Prostate gland (tissue), 2 donors: ENCODE measurements around the gene VPS8.

Experiments
- CTCF ChIP-seq, 4 experiments: fragments of 200-600 bp in 2 of 4; fragments of 450-650 bp in 2 of 4; sonication (generic) in 2 of 4; IDR thresholded peaks; 1 replicate in 3 of 4; 2 replicates in 1 of 4; pipeline ENCODE4 v1.5.1; 2016 to 2019; ENCODE audit warnings: antibody characterized with exemption in 4 of 4, mild to moderate bottlenecking in 2 of 4, moderate library complexity in 2 of 4
- POLR2AphosphoS5 ChIP-seq: sonication (generic); formaldehyde crosslinking; IDR thresholded peaks from one replicate; pipeline ENCODE4 v1.6.1; 2017; ENCODE audit warnings: antibody characterized with exemption

- TF ChIP-seq POLR2AphosphoS5 (no peak), CTCF (IDR thresholded peaks at IDR 0.05) (no peak)
Measured at GRCh38 chr3:185060655-185061054, 248.7 kb downstream of the VPS8 start.
